Endothelial cell (in vitro differentiated cells): ENCODE data around the gene HMGN2. TPM values are rescaled to one million over a fixed set of nuclear protein-coding genes. Genes with fewer than 3 reads are reported as not detected.

Experiments
- DNase-seq: peaks from one replicate; pipeline ENCODE4 v3.0.0; 2021; ENCODE audit warnings: low spot score
- H3K27ac Mint-ChIP-seq: one replicate; pipeline ENCODE4 v1.8.0; 2021; ENCODE audit warnings: mixed read lengths, inconsistent platforms; ENCODE audit not compliant: unreplicated experiment
- H3K27me3 Mint-ChIP-seq: one replicate; pipeline ENCODE4 v1.8.0; 2021; ENCODE audit warnings: mild to moderate bottlenecking, moderate library complexity, mixed read lengths, inconsistent platforms; ENCODE audit not compliant: unreplicated experiment
- H3K36me3 Mint-ChIP-seq: one replicate; pipeline ENCODE4 v1.8.0; 2021; ENCODE audit warnings: mild to moderate bottlenecking, low read depth, mixed read lengths, inconsistent platforms; ENCODE audit not compliant: unreplicated experiment
- H3K4me1 Mint-ChIP-seq: one replicate; pipeline ENCODE4 v1.8.0; 2021; ENCODE audit warnings: mild to moderate bottlenecking, mixed read lengths, inconsistent platforms; ENCODE audit not compliant: unreplicated experiment
- H3K4me3 Mint-ChIP-seq: one replicate; pipeline ENCODE4 v1.8.0; 2021; ENCODE audit warnings: mild to moderate bottlenecking, mixed read lengths, inconsistent platforms; ENCODE audit not compliant: unreplicated experiment
- H3K9me3 Mint-ChIP-seq: one replicate; pipeline ENCODE4 v1.8.0; 2021; ENCODE audit warnings: mixed read lengths, inconsistent platforms; ENCODE audit not compliant: unreplicated experiment
- CTCF ChIP-seq: fragments of 200-600 bp; sonication (generic); IDR thresholded peaks from one replicate; pipeline ENCODE4 v1.5.0; 2021; ENCODE audit warnings: antibody characterized with exemption; ENCODE audit not compliant: unreplicated experiment
- total RNA-seq: library from RNA; stranded (reverse); fragmentation: NEBNext Ultra II Directional; extraction: Animal tissue kit (Norgen Biotek cat#: 25700); gene quantifications from one replicate; pipeline ENCODE4 v1.2.1, GENCODE V29; 2021; ENCODE audit not compliant: unreplicated experiment

The HMGN2 gene
- total RNA-seq, 1 donor from 2014 or later, result 171 TPM

GRCh38 chr1:26475989-26476388 lies 3.7 kb downstream of the HMGN2 start:
- Mint-ChIP-seq H3K4me3 (no peak overlapping the region), H3K9me3 (no peaks in the 10 kb centered on the region), H3K27ac (no peak overlapping the region), H3K36me3 (peaks cover 13% of the 10 kb centered on the region), H3K4me1 (peaks cover 13% of the 10 kb centered on the region), H3K27me3 (peaks cover 16% of the 10 kb centered on the region)
- DNase-seq, result no peak
- no peak for TF ChIP-seq CTCF

GRCh38 chr1:26476958-26477357 lies 4.7 kb downstream of the HMGN2 start:
- H3K27me3 Mint-ChIP-seq, result peaks cover 12% of the 10 kb centered on the region
- H3K27ac Mint-ChIP-seq, result peak overlapping the region; percentile 5
- peaks cover 13% of the 10 kb centered on the region for H3K36me3 Mint-ChIP-seq
- H3K4me1 Mint-ChIP-seq, result peaks cover 9% of the 10 kb centered on the region
- no peak for TF ChIP-seq CTCF
- no peak for DNase-seq
- no peaks in the 10 kb centered on the region for H3K9me3 Mint-ChIP-seq
- no peak overlapping the region for H3K4me3 Mint-ChIP-seq

- H3K4me3 Mint-ChIP-seq, result no peak overlapping the region
- H3K9me3 Mint-ChIP-seq, result no peaks in the 10 kb centered on the region
- no peak for DNase-seq
- peaks cover 12% of the 10 kb centered on the region for H3K27me3 Mint-ChIP-seq
- peaks cover 13% of the 10 kb centered on the region for H3K36me3 Mint-ChIP-seq
- H3K27ac Mint-ChIP-seq, result no peak overlapping the region
- no peak for TF ChIP-seq CTCF
- peaks cover 9% of the 10 kb centered on the region for H3K4me1 Mint-ChIP-seq
Observed at GRCh38 chr1:26477446-26478152, 5.4 kb downstream of the HMGN2 start.

GRCh38 chr1:26478159-26478558 lies 5.9 kb downstream of the HMGN2 start:
- Mint-ChIP-seq H3K4me1 (peaks cover 9% of the 10 kb centered on the region), H3K36me3 (peaks cover 13% of the 10 kb centered on the region), H3K27me3 (peaks cover 11% of the 10 kb centered on the region), H3K4me3 (no peak overlapping the region), H3K9me3 (no peaks in the 10 kb centered on the region), H3K27ac (no peak overlapping the region)
- no peak for DNase-seq
- TF ChIP-seq CTCF, result no peak

GRCh38 chr1:26478988-26479387 lies 6.7 kb downstream of the HMGN2 start:
- no peak for TF ChIP-seq CTCF
- Mint-ChIP-seq H3K4me3 (no peak overlapping the region), H3K27me3 (peaks cover 5% of the 10 kb centered on the region), H3K9me3 (no peaks in the 10 kb centered on the region), H3K27ac (no peak overlapping the region), H3K36me3 (peaks cover 8% of the 10 kb centered on the region), H3K4me1 (peaks cover under 1% of the 10 kb centered on the region)
- no peak for DNase-seq
